ENCODE measurements around the gene PSMG4. TPM values are rescaled to one million over a fixed set of nuclear protein-coding genes. Genes with fewer than 3 reads are reported as not detected.

PSMG4 gene
- polyA plus RNA-seq, 1 donor (not counting 4 experiments of a cell fraction or from before 2014, with no cell fraction given), result 16.3 TPM

GRCh38 chr6:3210024-3210610, 48.6 kb upstream of the PSMG4 start:
- H3K27ac ChIP-seq (ENCODE audit: control insufficient read depth, insufficient read depth, low read length), result peak overlapping the region; percentile 81
- no peaks in the 10 kb centered on the region for H3K9me3 ChIP-seq (ENCODE audit: control insufficient read depth, low read depth, low read length)
- FAIRE-seq (no peak), DNase-seq (ENCODE audit: low read depth, low spot score) (no peak)
- peaks cover 35% of the 10 kb centered on the region for H3K4me1 ChIP-seq (ENCODE audit: control insufficient read depth, extremely low read depth, insufficient read depth, low read length)
- no peaks in the 10 kb centered on the region for H3K36me3 ChIP-seq (ENCODE audit: control insufficient read depth in 2 of 2, extremely low read depth in 1 of 2, insufficient read depth in 2 of 2, low read length in 2 of 2)
- no peaks in the 10 kb centered on the region for H3K9me1 ChIP-seq (ENCODE audit: control insufficient read depth, extremely low read depth, insufficient read depth, low read length)
- no peaks in the 10 kb centered on the region for H4K20me1 ChIP-seq (ENCODE audit: control insufficient read depth, extremely low read depth, insufficient read depth, low read length)
- no peak overlapping the region for H3K9ac ChIP-seq (ENCODE audit: control insufficient read depth, extremely low read depth, insufficient read depth, low read length)
- dilution Hi-C loops (cut with MboI; ENCODE audit: extremely low pct_ligation_motif_present, low sequenced_read_pairs), result no loop called here
- TF ChIP-seq, protein P1, sequence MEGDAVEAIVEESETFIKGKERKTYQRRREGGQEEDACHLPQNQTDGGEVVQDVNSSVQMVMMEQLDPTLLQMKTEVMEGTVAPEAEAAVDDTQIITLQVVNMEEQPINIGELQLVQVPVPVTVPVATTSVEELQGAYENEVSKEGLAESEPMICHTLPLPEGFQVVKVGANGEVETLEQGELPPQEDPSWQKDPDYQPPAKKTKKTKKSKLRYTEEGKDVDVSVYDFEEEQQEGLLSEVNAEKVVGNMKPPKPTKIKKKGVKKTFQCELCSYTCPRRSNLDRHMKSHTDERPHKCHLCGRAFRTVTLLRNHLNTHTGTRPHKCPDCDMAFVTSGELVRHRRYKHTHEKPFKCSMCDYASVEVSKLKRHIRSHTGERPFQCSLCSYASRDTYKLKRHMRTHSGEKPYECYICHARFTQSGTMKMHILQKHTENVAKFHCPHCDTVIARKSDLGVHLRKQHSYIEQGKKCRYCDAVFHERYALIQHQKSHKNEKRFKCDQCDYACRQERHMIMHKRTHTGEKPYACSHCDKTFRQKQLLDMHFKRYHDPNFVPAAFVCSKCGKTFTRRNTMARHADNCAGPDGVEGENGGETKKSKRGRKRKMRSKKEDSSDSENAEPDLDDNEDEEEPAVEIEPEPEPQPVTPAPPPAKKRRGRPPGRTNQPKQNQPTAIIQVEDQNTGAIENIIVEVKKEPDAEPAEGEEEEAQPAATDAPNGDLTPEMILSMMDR (optimal IDR thresholded peaks at IDR 0.05 in 1 of 3, IDR thresholded peaks at IDR 0.05 in 1 of 3, conservative IDR thresholded peaks at IDR 0.05 in 1 of 3; ENCODE audit: extremely low read depth in 1 of 3, insufficient read depth in 2 of 3, low read length in 3 of 3), result no peak
- no peak for TF ChIP-seq EZH2 (IDR thresholded peaks at IDR 0.05; ENCODE audit: low read length)
- no peak overlapping the region for H2AFZ ChIP-seq (ENCODE audit: control insufficient read depth, low read length)
- H3K4me3 ChIP-seq (ENCODE audit: control insufficient read depth in 2 of 3, extremely low read depth in 1 of 3, insufficient read depth in 2 of 3, low read depth in 1 of 3, low read length in 3 of 3), result no peak overlapping the region
- H3K27me3 ChIP-seq (ENCODE audit: control insufficient read depth, extremely low read depth, insufficient read depth, low read length), result no peaks in the 10 kb centered on the region
- no peaks in the 10 kb centered on the region for H3K79me2 ChIP-seq (ENCODE audit: control insufficient read depth, insufficient read depth, low read length)
- H3K4me2 ChIP-seq (ENCODE audit: control insufficient read depth, extremely low read depth, insufficient read depth, low read depth, low read length), result peak overlapping the region; percentile 83

DNA sequence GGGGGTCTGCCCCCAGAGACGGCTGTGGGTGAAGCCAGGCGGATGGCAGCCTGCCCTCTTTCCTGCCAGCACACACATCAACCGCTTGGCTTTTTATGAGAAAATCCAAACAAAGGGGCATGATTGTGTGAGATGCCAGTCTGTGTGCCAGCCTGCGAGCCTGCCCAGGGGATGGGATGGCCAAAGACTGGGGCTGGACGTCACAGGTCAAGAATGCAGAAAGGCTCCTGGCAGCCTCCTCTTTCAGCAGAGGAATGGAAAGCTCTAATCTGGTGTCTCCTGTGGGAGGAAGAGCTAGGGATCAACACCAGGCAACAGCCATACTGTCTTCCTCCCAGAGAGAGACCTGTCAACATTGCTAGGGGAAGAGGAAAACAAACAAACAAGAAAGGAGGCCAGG, 47.1 kb upstream of the PSMG4 start:
- Histone ChIP-seq H3K4me1 (ENCODE audit: control insufficient read depth, extremely low read depth, insufficient read depth, low read length) (peaks cover 26% of the 10 kb centered on the region), H3K36me3 (ENCODE audit: control insufficient read depth in 2 of 2, extremely low read depth in 1 of 2, insufficient read depth in 2 of 2, low read length in 2 of 2) (no peaks in the 10 kb centered on the region), H3K27me3 (ENCODE audit: control insufficient read depth, extremely low read depth, insufficient read depth, low read length) (no peaks in the 10 kb centered on the region), H3K9me3 (ENCODE audit: control insufficient read depth, low read depth, low read length) (no peaks in the 10 kb centered on the region), H3K4me2 (ENCODE audit: control insufficient read depth, extremely low read depth, insufficient read depth, low read depth, low read length) (no peak overlapping the region), H3K27ac (ENCODE audit: control insufficient read depth, insufficient read depth, low read length) (no peak overlapping the region), H4K20me1 (ENCODE audit: control insufficient read depth, extremely low read depth, insufficient read depth, low read length) (no peaks in the 10 kb centered on the region), H2AFZ (ENCODE audit: control insufficient read depth, low read length) (no peak overlapping the region), H3K9ac (ENCODE audit: control insufficient read depth, extremely low read depth, insufficient read depth, low read length) (no peak overlapping the region), H3K9me1 (ENCODE audit: control insufficient read depth, extremely low read depth, insufficient read depth, low read length) (no peaks in the 10 kb centered on the region), H3K79me2 (ENCODE audit: control insufficient read depth, insufficient read depth, low read length) (no peaks in the 10 kb centered on the region), H3K4me3 (ENCODE audit: control insufficient read depth in 2 of 3, extremely low read depth in 1 of 3, insufficient read depth in 2 of 3, low read depth in 1 of 3, low read length in 3 of 3) (no peak overlapping the region)
- dilution Hi-C loops (cut with MboI; ENCODE audit: extremely low pct_ligation_motif_present, low sequenced_read_pairs), result no loop called here
- FAIRE-seq (no peak), DNase-seq (ENCODE audit: low read depth, low spot score) (no peak)
- TF ChIP-seq EZH2 (IDR thresholded peaks at IDR 0.05; ENCODE audit: low read length), result no peak
- TF ChIP-seq, protein P1 (optimal IDR thresholded peaks at IDR 0.05 in 1 of 3, IDR thresholded peaks at IDR 0.05 in 1 of 3, conservative IDR thresholded peaks at IDR 0.05 in 1 of 3; ENCODE audit: extremely low read depth in 1 of 3, insufficient read depth in 2 of 3, low read length in 3 of 3), result no peak
